GM12801 (cell line): ENCODE results near the gene B4GALNT2.

Experiments used
- TF ChIP-seq, protein P1 (sequence below): IDR thresholded peaks from one replicate; pipeline ENCODE4 v1.5.1; 2011; ENCODE audit warnings: control low read depth; ENCODE audit not compliant: insufficient read length; ENCODE audit errors: extremely low read depth

The B4GALNT2 gene

GRCh38 chr17:49100601-49101000 lies 32.0 kb upstream of the B4GALNT2 start:
- TF ChIP-seq, protein P1, sequence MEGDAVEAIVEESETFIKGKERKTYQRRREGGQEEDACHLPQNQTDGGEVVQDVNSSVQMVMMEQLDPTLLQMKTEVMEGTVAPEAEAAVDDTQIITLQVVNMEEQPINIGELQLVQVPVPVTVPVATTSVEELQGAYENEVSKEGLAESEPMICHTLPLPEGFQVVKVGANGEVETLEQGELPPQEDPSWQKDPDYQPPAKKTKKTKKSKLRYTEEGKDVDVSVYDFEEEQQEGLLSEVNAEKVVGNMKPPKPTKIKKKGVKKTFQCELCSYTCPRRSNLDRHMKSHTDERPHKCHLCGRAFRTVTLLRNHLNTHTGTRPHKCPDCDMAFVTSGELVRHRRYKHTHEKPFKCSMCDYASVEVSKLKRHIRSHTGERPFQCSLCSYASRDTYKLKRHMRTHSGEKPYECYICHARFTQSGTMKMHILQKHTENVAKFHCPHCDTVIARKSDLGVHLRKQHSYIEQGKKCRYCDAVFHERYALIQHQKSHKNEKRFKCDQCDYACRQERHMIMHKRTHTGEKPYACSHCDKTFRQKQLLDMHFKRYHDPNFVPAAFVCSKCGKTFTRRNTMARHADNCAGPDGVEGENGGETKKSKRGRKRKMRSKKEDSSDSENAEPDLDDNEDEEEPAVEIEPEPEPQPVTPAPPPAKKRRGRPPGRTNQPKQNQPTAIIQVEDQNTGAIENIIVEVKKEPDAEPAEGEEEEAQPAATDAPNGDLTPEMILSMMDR, result no peak

GRCh38 chr17:49101054-49101534 lies 31.5 kb upstream of the B4GALNT2 start:
- TF ChIP-seq, protein P1, result no peak

- TF ChIP-seq, protein P1, result no peak
Observed at GRCh38 chr17:49104511-49105074, 28.0 kb upstream of the B4GALNT2 start.

DNA sequence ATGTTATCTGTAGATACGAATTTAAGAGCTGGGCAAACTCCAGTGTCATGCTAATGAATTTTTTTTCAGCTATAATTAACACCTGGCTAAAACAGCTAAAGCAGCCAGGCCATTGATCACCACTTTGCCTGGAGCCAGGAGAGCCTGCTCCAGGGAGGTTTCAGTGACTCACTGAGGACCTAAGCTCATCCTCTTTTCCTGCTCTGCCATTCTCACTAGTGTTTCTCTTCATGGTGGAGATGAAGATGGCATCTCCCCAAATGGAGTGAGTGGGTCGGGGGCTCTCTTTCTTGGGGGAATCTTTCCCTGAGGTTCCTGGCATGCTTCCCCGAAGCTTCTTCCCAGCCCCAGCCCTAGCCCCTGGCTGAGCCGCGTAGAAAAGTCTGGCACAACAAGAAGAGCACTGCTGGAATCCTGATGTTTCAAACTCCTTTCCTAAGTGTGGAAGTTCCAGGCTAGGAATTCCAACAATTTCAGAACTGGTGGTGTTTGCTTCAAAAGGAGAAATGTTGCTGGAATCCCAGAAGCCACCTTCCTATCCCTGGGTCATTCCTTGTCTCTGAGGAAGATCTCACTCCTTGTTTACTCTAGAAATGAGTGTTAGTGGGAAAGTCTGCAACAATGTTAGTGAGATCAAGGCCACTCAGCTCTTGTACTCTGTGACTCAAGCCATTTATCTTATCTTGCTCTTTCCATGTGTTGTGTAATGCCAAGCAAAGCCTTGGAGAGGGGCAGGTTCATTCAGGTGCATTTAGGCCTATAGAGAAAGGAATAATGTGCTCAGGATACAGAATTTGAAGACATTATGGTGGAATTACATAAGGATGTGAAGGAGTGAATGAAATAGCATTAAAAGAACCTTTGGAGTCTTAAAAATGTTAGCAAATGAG lies 26.0 kb upstream of the B4GALNT2 start:
- TF ChIP-seq, protein P1, result no peak

GRCh38 chr17:49107211-49107557 lies 25.4 kb upstream of the B4GALNT2 start:
- TF ChIP-seq, protein P1, result no peak

DNA sequence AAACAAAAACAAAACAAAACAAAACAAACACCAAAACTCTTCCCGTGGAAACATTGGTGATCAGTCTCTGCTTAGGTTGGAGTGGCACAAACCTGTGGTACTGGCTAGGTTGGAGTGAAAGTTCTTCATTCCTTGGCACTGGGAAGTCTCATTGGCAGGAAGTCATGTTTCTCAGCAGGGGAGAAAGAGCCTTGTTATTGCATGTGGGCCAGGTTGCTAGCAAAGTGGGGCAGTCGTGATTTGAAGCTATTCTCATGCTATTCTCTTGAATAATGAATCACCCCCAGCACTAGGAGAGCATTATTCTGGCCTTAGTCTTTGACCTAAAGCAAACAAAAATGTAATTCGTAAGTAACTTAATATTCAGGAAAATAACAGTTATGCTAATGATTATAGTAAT lies 24.3 kb upstream of the B4GALNT2 start:
- TF ChIP-seq, protein P1, result no peak

DNA sequence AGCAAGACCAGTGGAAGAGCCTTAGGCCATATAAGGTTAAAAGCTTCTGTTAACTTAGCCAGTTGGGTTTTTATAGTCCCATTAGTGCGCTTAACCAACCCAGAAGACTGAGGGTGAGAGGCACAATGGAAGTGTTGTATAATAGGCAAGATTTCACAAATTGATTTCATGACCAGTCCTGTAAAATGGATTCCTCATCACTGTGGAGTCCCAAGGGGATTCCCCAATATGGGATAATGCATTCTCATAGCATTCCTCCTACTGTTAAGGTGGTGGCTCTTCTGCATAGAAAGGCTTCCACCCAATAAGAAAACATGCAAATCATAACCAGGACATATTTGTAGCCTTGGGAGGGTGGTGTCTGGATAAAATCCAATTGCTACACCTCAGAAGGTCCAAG lies 22.1 kb upstream of the B4GALNT2 start:
- TF ChIP-seq, protein P1, result no peak
